Vagina (tissue), 2 donors: ENCODE measurements around the gene SNAI1. TPM values are rescaled to one million over a fixed set of nuclear protein-coding genes. Genes with fewer than 3 reads are reported as not detected.

Experiments
- DNase-seq, 2 donors: peaks; one replicate each; pipeline ENCODE4 v3.0.0-alpha.2; 2017; ENCODE audit errors: extremely low spot score in 2 of 2
- H3K27ac ChIP-seq: fragments of 200-600 bp; sonication (generic); one replicate; pipeline ENCODE4 v1.5.1; 2019
- H3K27me3 ChIP-seq: fragments of 200-600 bp; sonication (generic); one replicate; pipeline ENCODE4 v1.5.1; 2019
- H3K36me3 ChIP-seq, 2 donors: fragments of 200-600 bp; sonication (generic); one replicate each; pipeline ENCODE4 v1.5.1; 2017 to 2019
- H3K4me1 ChIP-seq: fragments of 200-600 bp; sonication (generic); one replicate; pipeline ENCODE4 v1.5.1; 2019
- H3K4me3 ChIP-seq, 2 donors: fragments of 200-600 bp; sonication (generic); 1 replicate in 1 of 2; 2 replicates in 1 of 2; pipeline ENCODE4 v1.5.1; 2016 to 2019
- H3K9me3 ChIP-seq: fragments of 200-600 bp; sonication (generic); one replicate; pipeline ENCODE4 v1.5.1; 2019
- CTCF ChIP-seq, 3 experiments: fragments of 450-650 bp in 2 of 3; fragments of 200-600 bp in 1 of 3; sonication (generic) in 1 of 3; IDR thresholded peaks; one replicate each; pipeline ENCODE4 v1.5.1; 2017 to 2019; ENCODE audit warnings: antibody characterized with exemption in 3 of 3, mild to moderate bottlenecking in 2 of 3, moderate library complexity in 2 of 3
- POLR2A ChIP-seq, 2 donors: fragments of 450-650 bp; IDR thresholded peaks; one replicate each; pipeline ENCODE4 v1.6.1; 2017; ENCODE audit warnings: antibody characterized with exemption in 2 of 2, mild to moderate bottlenecking in 2 of 2, moderate library complexity in 2 of 2
- POLR2AphosphoS5 ChIP-seq, 2 donors: sonication (generic); formaldehyde crosslinking; IDR thresholded peaks; one replicate each; pipeline ENCODE4 v1.9.0; 2017; ENCODE audit warnings: antibody characterized with exemption in 2 of 2, mild to moderate bottlenecking in 2 of 2, low read depth in 1 of 2; ENCODE audit not compliant: insufficient read depth in 1 of 2
- intact Hi-C: fragments of 100-400 bp; cut with DNase I; formaldehyde crosslinking; loops from one replicate; pipeline ENCODE4 v1.15.1; 2023
- total RNA-seq: library from RNA; depleted of rRNA; stranded (reverse); fragments of >200 nt; gene quantifications from one replicate; pipeline ENCODE4 v1.2.3, GENCODE V29; 2016

SNAI1 gene
- total RNA-seq, 1 donor from 2014 or later, result 19.9 TPM

GRCh38 chr20:50027611-50028105 lies 44.9 kb downstream of the SNAI1 start:
- TF ChIP-seq POLR2AphosphoS5 (IDR thresholded peaks at IDR 0.05; ENCODE audit: insufficient read depth in 1 of 2, low read depth in 1 of 2) (peak in 1 of 2 donors; percentile 58), POLR2A (IDR thresholded peaks at IDR 0.05) (no peak), CTCF (IDR thresholded peaks at IDR 0.05) (no peak)
- intact Hi-C loops, result loop anchor here (5.0 kb wide), 1 partner anchor 40 kb away; no protein-coding TSS in a partner anchor
- no peak for DNase-seq
- peaks cover 26% of the 10 kb centered on the region for H3K4me1 ChIP-seq
- no peak overlapping the region for H3K4me3 ChIP-seq
- peak overlapping the region; percentile 1 for H3K27ac ChIP-seq
- H3K36me3 ChIP-seq, result no peaks in the 10 kb centered on the region
- no peaks in the 10 kb centered on the region for H3K9me3 ChIP-seq
- H3K27me3 ChIP-seq, result no peaks in the 10 kb centered on the region

- Histone ChIP-seq H3K4me1 (peaks cover 26% of the 10 kb centered on the region), H3K27me3 (no peaks in the 10 kb centered on the region), H3K27ac (no peak overlapping the region), H3K4me3 (no peak overlapping the region), H3K9me3 (no peaks in the 10 kb centered on the region), H3K36me3 (no peaks in the 10 kb centered on the region)
- TF ChIP-seq CTCF (IDR thresholded peaks at IDR 0.05) (no peak), POLR2A (IDR thresholded peaks at IDR 0.05) (no peak), POLR2AphosphoS5 (IDR thresholded peaks at IDR 0.05; ENCODE audit: insufficient read depth in 1 of 2, low read depth in 1 of 2) (no peak)
- no peak for DNase-seq
- intact Hi-C loops, result loop anchor here (5.0 kb wide), 1 partner anchor 42 kb away; no protein-coding TSS in a partner anchor
Measured at GRCh38 chr20:50029083-50029696, 46.4 kb downstream of the SNAI1 start.

DNA sequence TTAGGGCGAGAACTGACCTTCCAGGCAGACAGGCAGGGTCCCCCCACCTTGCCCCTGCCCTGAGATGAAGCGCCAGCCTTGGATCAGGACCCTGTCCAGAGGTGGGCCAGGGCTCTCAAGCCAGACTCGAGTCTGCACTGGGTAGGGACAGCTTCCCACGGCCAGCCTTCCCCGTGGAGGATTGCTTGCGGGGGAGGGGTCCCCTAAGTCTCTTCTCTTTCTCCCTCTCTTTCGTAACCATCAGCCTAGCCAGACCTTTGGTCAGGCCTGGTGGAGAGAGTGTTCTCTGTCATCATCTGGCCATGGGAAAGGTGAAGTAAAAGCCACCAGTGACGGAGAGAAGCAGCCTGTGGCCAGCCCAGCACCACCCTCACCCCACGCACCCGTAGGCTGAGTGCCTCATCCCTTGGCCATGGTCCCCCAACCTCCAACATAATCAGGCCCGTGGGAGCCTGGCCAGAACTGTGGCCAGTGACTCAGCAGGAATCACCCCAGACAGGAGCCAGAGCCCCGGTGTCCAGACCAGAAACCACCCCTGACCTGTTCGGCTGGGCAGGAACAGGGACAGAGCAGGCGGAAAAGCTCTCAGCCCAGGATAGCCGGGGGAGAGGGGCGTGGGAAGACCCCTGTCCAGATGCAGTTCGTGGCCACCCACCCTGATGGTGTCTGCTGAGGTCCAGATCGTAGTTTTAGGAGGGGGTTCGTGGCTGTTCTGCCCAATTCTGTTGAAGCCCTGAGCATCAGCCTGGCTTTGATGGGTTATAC lies 47.1 kb downstream of the SNAI1 start:
- DNase-seq, result no peak
- no peaks in the 10 kb centered on the region for H3K9me3 ChIP-seq
- TF ChIP-seq POLR2AphosphoS5 (IDR thresholded peaks at IDR 0.05; ENCODE audit: insufficient read depth in 1 of 2, low read depth in 1 of 2), result peak in 1 of 2 donors; percentile 25
- no peak for TF ChIP-seq POLR2A (IDR thresholded peaks at IDR 0.05)
- no peak overlapping the region for H3K4me3 ChIP-seq
- peak overlapping the region; percentile 27 for H3K27ac ChIP-seq
- no peaks in the 10 kb centered on the region for H3K36me3 ChIP-seq
- H3K27me3 ChIP-seq, result no peaks in the 10 kb centered on the region
- peaks cover 26% of the 10 kb centered on the region for H3K4me1 ChIP-seq
- intact Hi-C loops, result loop anchor here (5.0 kb wide), 1 partner anchor 43 kb away; no protein-coding TSS in a partner anchor

DNA sequence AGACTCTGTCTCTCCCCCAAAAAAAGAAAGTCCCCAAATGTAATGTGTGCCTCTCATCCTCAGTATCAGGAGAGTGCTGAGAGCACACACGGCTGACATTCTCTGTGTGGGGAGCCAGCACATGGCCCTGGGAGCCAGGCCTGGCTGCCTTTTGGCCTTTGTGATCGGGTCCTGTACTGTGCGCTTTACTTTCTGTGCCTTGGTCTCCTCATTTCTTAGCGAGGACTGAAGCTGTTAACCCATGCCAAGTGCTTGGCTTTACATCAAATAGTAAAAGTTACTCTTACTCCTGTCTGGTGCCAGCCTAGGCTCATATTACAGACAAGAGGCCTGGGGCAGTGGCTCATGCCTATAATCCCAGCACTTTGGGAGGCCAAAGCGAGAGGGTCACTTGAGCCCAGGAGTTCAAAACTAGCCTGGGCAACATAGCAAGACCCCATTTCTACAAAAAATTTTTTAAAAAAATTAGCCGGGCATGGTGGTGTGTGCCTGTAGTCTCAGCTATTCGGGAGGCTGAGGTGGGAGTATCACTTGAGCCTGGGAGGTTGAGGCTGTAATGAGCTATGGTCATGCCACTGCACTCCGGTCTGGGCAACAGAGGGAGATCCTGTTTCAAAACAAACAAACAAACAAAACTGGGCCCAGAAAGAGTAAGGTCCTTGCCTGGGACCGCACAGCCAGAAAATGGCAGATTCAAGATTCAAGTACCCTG lies 50.3 kb downstream of the SNAI1 start:
- TF ChIP-seq POLR2A (IDR thresholded peaks at IDR 0.05) (no peak), CTCF (IDR thresholded peaks at IDR 0.05) (no peak), POLR2AphosphoS5 (IDR thresholded peaks at IDR 0.05; ENCODE audit: insufficient read depth in 1 of 2, low read depth in 1 of 2) (no peak)
- intact Hi-C loops, result no loop called here
- Histone ChIP-seq H3K27ac (peak overlapping the region; percentile 20), H3K9me3 (no peaks in the 10 kb centered on the region), H3K27me3 (no peaks in the 10 kb centered on the region), H3K4me1 (peaks cover 15% of the 10 kb centered on the region), H3K36me3 (no peaks in the 10 kb centered on the region), H3K4me3 (no peak overlapping the region)
- no peak for DNase-seq

- Histone ChIP-seq H3K36me3 (no peaks in the 10 kb centered on the region), H3K27me3 (no peaks in the 10 kb centered on the region), H3K4me3 (no peak overlapping the region), H3K27ac (no peak overlapping the region), H3K4me1 (peaks cover 11% of the 10 kb centered on the region), H3K9me3 (no peaks in the 10 kb centered on the region)
- intact Hi-C loops, result no loop called here
- no peak for TF ChIP-seq POLR2A (IDR thresholded peaks at IDR 0.05)
- TF ChIP-seq POLR2AphosphoS5 (IDR thresholded peaks at IDR 0.05; ENCODE audit: insufficient read depth in 1 of 2, low read depth in 1 of 2), result no peak
- no peak for TF ChIP-seq CTCF (IDR thresholded peaks at IDR 0.05)
- no peak for DNase-seq
Measured at GRCh38 chr20:50034567-50035180, 51.9 kb downstream of the SNAI1 start.
